Stimulated activated naive CD8-positive, alpha-beta T cell treated with anti-CD3 and anti-CD28 coated beads, Interleukin-15, amount 100 ng/mL, for 72 hours (primary cell): Measurements from ENCODE around the gene TBC1D4.
"Not testable (repeated sequence)": the region's sequence is repeated elsewhere in the genome, so short reads cannot be mapped to it uniquely, and the experiment has no call there.

Experiments
- ATAC-seq: fragments of 150-1000 bp; cut with Tn5 transposase; 2 replicates; pipeline ENCODE4 v1.10.0; 2021; ENCODE audit warnings: mild to moderate bottlenecking, moderate library complexity
- DNase-seq, 2 donors: peaks; one replicate each; pipeline ENCODE4 v3.0.0; 2021 to 2022
- H3K27ac Mint-ChIP-seq, 2 donors: one replicate each; pipeline ENCODE4 v1.8.0; 2022; ENCODE audit warnings: mild to moderate bottlenecking in 2 of 2, mixed read lengths in 2 of 2, moderate library complexity in 2 of 2
- H3K27me3 Mint-ChIP-seq: one replicate; pipeline ENCODE4 v1.8.0; 2022; ENCODE audit warnings: mixed read lengths
- H3K4me1 Mint-ChIP-seq: one replicate; pipeline ENCODE4 v1.8.0; 2022; ENCODE audit warnings: mild to moderate bottlenecking, mixed read lengths
- H3K4me3 Mint-ChIP-seq, 2 donors: one replicate each; pipeline ENCODE4 v1.8.0; 2022; ENCODE audit warnings: mild to moderate bottlenecking in 2 of 2, mixed read lengths in 2 of 2, moderate library complexity in 1 of 2
- H3K9me3 Mint-ChIP-seq, 2 donors: one replicate each; pipeline ENCODE4 v1.8.0; 2022; ENCODE audit warnings: mixed read lengths in 2 of 2

The TBC1D4 gene

GRCh38 chr13:75303263-75303662 lies 178.7 kb downstream of the TBC1D4 start:
- Mint-ChIP-seq H3K4me1 (peaks cover 58% of the 10 kb centered on the region), H3K4me3 (no peak overlapping the region), H3K27me3 (no peaks in the 10 kb centered on the region), H3K27ac (no peak overlapping the region), H3K9me3 (peaks cover 8% of the 10 kb centered on the region in 2 donors)
- DNase-seq (no peak), ATAC-seq (no peak)

- DNase-seq = no peak
- Mint-ChIP-seq H3K9me3 (peaks cover 8% of the 10 kb centered on the region in 2 donors), H3K27ac (peak overlapping the region in 1 of 2 donors; percentile 77), H3K4me1 (peaks cover 48% of the 10 kb centered on the region), H3K4me3 (no peak overlapping the region), H3K27me3 (no peaks in the 10 kb centered on the region)
- ATAC-seq = no peak
Observed at GRCh38 chr13:75302071-75302698, 179.8 kb downstream of the TBC1D4 start.

GRCh38 chr13:75299913-75300862 lies 181.8 kb downstream of the TBC1D4 start:
- ATAC-seq (peak; percentile 92), DNase-seq (no peak)
- Mint-ChIP-seq H3K4me1 (peaks cover 45% of the 10 kb centered on the region), H3K9me3 (peaks cover 8% of the 10 kb centered on the region in 2 donors), H3K4me3 (peak overlapping the region; percentile 48 to 55), H3K27ac (peak overlapping the region in 1 of 2 donors; percentile 70), H3K27me3 (no peaks in the 10 kb centered on the region)

- no peak overlapping the region for H3K27ac Mint-ChIP-seq
- ATAC-seq (no peak), DNase-seq (no peak)
- H3K9me3 Mint-ChIP-seq = peaks cover 0 to 1% of the 10 kb centered on the region in 2 donors
- no peaks in the 10 kb centered on the region for H3K27me3 Mint-ChIP-seq
- H3K4me1 Mint-ChIP-seq = peaks cover 41% of the 10 kb centered on the region
- no peak overlapping the region for H3K4me3 Mint-ChIP-seq
Observed at GRCh38 chr13:75299246-75299645, 182.7 kb downstream of the TBC1D4 start.

- H3K27ac Mint-ChIP-seq = peak overlapping the region; percentile 64 to 67
- no peaks in the 10 kb centered on the region for H3K9me3 Mint-ChIP-seq
Observed at GRCh38 chr13:75296641-75297040, 185.3 kb downstream of the TBC1D4 start.

GRCh38 chr13:75295201-75295600 lies 186.8 kb downstream of the TBC1D4 start:
- Mint-ChIP-seq H3K9me3 (no peaks in the 10 kb centered on the region), H3K27ac (no peak overlapping the region), H3K27me3 (no peaks in the 10 kb centered on the region), H3K4me1 (peaks cover 40% of the 10 kb centered on the region), H3K4me3 (no peak overlapping the region)
- DNase-seq (no peak), ATAC-seq (no peak)

More at GRCh38 chr13:75296641-75297040, 185.3 kb downstream of the TBC1D4 start:
- no peaks in the 10 kb centered on the region for H3K27me3 Mint-ChIP-seq
- peaks cover 46% of the 10 kb centered on the region for H3K4me1 Mint-ChIP-seq
- DNase-seq (no peak), ATAC-seq (no peak)
- peak overlapping the region in 1 of 2 donors; percentile 2 for H3K4me3 Mint-ChIP-seq

GRCh38 chr13:75294110-75294509 lies 187.9 kb downstream of the TBC1D4 start:
- no peaks in the 10 kb centered on the region for H3K9me3 Mint-ChIP-seq
- no peaks in the 10 kb centered on the region for H3K27me3 Mint-ChIP-seq
- H3K4me1 Mint-ChIP-seq = peaks cover 29% of the 10 kb centered on the region
- no peak overlapping the region for H3K27ac Mint-ChIP-seq
- ATAC-seq (no peak), DNase-seq (no peak)
- no peak overlapping the region for H3K4me3 Mint-ChIP-seq

- peaks cover 20 to 26% of the 10 kb centered on the region in 2 donors for H3K9me3 Mint-ChIP-seq
- H3K4me1 Mint-ChIP-seq = no peaks in the 10 kb centered on the region
- ATAC-seq = no peak
Observed at GRCh38 chr13:75285310-75285709, 196.7 kb downstream of the TBC1D4 start.

GRCh38 chr13:75279834-75280369 lies 202.1 kb downstream of the TBC1D4 start:
- Mint-ChIP-seq H3K27ac (no peak overlapping the region), H3K4me1 (no peaks in the 10 kb centered on the region), H3K9me3 (peaks cover 22 to 46% of the 10 kb centered on the region in 2 donors), H3K27me3 (no peaks in the 10 kb centered on the region), H3K4me3 (no peak overlapping the region)
- ATAC-seq (no peak), DNase-seq (no peak)

More at GRCh38 chr13:75285310-75285709, 196.7 kb downstream of the TBC1D4 start:
- Mint-ChIP-seq H3K4me3 (no peak overlapping the region), H3K27me3 (no peaks in the 10 kb centered on the region), H3K27ac (no peak overlapping the region)
- no peak for DNase-seq

GRCh38 chr13:75273695-75274094 lies 208.3 kb downstream of the TBC1D4 start:
- H3K27ac Mint-ChIP-seq, H3K4me1 Mint-ChIP-seq, ATAC-seq, DNase-seq, H3K27me3 Mint-ChIP-seq, H3K4me3 Mint-ChIP-seq: not testable (repeated sequence)
- H3K9me3 Mint-ChIP-seq = peaks cover 14 to 21% of the 10 kb centered on the region in 2 donors

GRCh38 chr13:75271846-75272245 lies 210.1 kb downstream of the TBC1D4 start:
- H3K4me1 Mint-ChIP-seq = no peaks in the 10 kb centered on the region
- peaks cover 8% of the 10 kb centered on the region for H3K27me3 Mint-ChIP-seq
- no peak for DNase-seq
- no peak overlapping the region for H3K27ac Mint-ChIP-seq
- H3K4me3 Mint-ChIP-seq = no peak overlapping the region
- ATAC-seq = no peak
- H3K9me3 Mint-ChIP-seq = peaks cover 11 to 16% of the 10 kb centered on the region in 2 donors

- H3K27ac Mint-ChIP-seq, DNase-seq, H3K27me3 Mint-ChIP-seq, H3K4me1 Mint-ChIP-seq, ATAC-seq, H3K9me3 Mint-ChIP-seq, H3K4me3 Mint-ChIP-seq: not testable (repeated sequence)
Observed at GRCh38 chr13:75268481-75268880, 213.5 kb downstream of the TBC1D4 start.

- ATAC-seq (no peak), DNase-seq (no peak)
- Mint-ChIP-seq H3K27me3 (no peaks in the 10 kb centered on the region), H3K4me1 (peaks cover 7% of the 10 kb centered on the region), H3K4me3 (no peak overlapping the region), H3K27ac (no peak overlapping the region), H3K9me3 (no peaks in the 10 kb centered on the region)
Observed at GRCh38 chr13:75264611-75265010, 217.4 kb downstream of the TBC1D4 start.

GRCh38 chr13:75263741-75264407 lies 218.1 kb downstream of the TBC1D4 start:
- peak; percentile 67 for ATAC-seq
- Mint-ChIP-seq H3K9me3 (no peaks in the 10 kb centered on the region), H3K4me3 (no peak overlapping the region), H3K27me3 (no peaks in the 10 kb centered on the region), H3K27ac (peak overlapping the region in 1 of 2 donors; percentile 22), H3K4me1 (peaks cover 7% of the 10 kb centered on the region)
- no peak for DNase-seq

GRCh38 chr13:75258159-75258782 lies 223.7 kb downstream of the TBC1D4 start:
- no peak for ATAC-seq
- H3K4me1 Mint-ChIP-seq = peaks cover 9% of the 10 kb centered on the region
- no peak overlapping the region for H3K4me3 Mint-ChIP-seq
- DNase-seq = no peak
- no peaks in the 10 kb centered on the region for H3K9me3 Mint-ChIP-seq
- H3K27ac Mint-ChIP-seq = peak overlapping the region in 1 of 2 donors; percentile 59
- H3K27me3 Mint-ChIP-seq = peaks cover 4% of the 10 kb centered on the region
